HG03571 (cell line): Measurements from ENCODE around the gene CDS1.
"Not testable (repeated sequence)": the region's sequence is repeated elsewhere in the genome, so short reads cannot be mapped to it uniquely, and the experiment has no call there.

ENCODE experiments used
- ATAC-seq: cut with Tn5 transposase; IDR thresholded peaks from one replicate; pipeline ENCODE4 v1.9.1; 2021; ENCODE audit not compliant: unreplicated experiment

The CDS1 gene

DNA sequence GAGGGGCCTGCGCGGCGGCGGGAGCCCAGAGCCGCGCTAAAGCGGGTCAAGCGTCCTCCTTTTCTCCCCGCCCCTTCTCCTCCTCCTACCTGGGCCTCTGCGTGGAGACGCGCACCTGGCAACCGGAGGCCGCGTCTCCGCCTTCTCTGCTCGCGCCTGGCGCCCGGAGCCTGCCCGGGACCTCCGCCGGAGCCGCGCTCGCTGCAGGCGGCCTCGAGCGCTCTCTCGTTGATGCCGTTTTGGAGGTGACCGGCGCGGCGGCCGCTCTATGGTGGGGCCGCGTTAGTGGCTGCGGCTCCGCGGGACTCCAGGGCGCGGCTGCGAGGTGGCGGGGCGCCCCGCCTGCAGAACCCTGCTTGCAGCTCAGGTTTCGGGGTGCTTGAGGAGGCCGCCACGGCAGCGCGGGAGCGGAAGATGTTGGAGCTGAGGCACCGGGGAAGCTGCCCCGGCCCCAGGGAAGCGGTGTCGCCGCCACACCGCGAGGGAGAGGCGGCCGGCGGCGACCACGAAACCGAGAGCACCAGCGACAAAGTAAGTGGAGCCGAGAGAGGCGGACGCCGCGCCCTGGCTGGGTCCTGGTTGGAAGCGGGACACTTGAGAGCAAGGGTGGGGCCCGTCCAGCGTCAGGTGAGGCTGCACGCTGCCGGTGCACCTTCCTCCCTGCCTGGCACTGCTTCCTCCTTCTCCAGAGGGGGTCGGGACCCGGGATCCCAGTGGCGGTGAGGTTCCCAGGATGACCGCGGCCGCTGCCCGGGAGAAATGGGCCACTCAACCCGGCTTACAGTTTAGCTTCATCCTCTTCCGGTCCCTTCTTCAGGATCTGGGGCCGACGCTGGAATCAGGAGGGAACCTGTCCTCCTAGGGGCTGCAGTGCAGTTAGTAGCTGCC lies at the start of gene CDS1:
CDS1 (plus strand) TSS at position 140 of the 888 bp plus-strand sequence; CDS start at position 415, 275 bp downstream.
- ATAC-seq = peak; percentile 47

- ATAC-seq = no peak
These were observed 47.0 kb upstream of the CDS1 start for GRCh38 chr4:84535901-84536300.

- ATAC-seq = no peak
These were observed 37.8 kb upstream of the CDS1 start for GRCh38 chr4:84545093-84545492.

DNA sequence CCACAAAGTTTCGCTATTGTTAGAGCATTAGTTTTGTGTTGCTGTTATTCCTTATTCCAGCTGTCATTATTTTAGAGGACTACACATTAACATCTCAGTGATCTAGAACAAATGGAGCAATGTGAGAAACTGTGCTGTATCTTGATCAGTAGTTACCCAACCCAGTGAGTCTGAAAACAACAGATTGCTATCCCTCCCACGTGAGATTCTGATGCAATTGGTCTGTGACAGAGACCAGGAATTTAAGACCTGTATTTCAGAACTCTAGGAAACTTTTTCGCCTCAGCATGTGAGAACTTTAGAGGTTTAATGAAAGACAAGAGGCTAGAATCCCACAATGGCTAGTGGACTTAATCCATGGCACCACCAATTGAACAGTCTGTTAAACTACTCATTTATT lies 35.7 kb upstream of the CDS1 start:
- ATAC-seq = no peak

DNA sequence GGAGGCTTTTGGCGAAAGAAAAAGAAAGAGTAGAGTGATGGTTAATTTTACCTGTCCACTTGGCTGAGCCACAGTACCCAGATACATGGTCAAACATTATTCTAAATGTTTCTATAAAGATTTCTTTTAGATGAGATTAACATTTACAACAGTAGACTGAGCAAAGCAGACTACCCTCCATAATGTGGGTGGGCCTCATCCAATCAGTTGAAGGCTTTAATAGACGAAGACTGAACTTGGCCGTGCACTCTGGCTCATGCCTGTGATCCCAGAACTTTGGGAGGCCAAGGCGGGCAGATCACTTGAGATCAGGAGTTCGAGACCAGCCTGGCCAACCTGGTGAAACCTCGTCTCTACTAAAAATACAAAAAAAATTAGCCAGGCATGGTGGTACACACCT lies 33.7 kb upstream of the CDS1 start:
- not testable (repeated sequence) for ATAC-seq

DNA sequence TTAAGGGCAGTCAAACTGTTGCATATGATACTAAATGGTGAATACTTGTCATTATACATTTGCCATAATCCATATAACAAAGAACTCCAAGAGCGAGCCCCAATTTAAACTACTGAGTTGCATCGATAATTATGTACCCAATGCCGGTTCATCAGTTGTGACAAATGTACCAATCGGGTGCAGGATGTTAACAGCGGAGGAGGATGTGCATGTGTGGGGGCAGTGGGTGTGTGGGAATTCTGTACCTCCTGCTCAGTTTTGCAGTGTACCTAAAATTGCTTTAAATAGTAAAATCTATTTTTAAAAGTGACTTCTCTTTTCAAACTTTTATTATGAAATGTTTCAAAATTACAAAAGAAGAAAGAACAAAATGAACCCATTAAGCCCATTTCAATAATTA lies 20.8 kb upstream of the CDS1 start:
- no peak for ATAC-seq

- no peak for ATAC-seq
These were observed 19.9 kb upstream of the CDS1 start for GRCh38 chr4:84563002-84563401.

GRCh38 chr4:84565951-84566350 lies 17.0 kb upstream of the CDS1 start:
- no peak for ATAC-seq

DNA sequence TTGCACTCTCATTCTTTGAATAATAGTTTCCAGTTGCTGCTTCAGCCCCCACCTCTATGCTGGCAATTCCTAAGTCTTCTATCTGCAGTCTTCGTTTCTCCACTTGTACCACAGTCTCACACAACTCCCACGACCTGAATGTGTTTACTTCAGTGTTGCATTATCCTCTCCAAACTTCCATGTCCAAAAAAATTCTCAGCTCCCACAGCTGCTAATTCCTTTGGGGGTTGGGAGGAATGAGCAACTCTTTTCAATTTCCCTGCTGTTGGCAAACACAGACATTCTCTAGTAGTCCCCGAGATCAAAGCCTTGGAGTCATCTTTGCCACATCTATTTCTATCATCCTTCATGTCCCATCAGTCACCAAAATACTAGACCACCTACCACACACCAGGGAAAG lies 14.4 kb upstream of the CDS1 start:
- ATAC-seq = no peak

GRCh38 chr4:84569009-84569408 lies 13.9 kb upstream of the CDS1 start:
- ATAC-seq = no peak

- no peak for ATAC-seq
These were observed 9.4 kb upstream of the CDS1 start for GRCh38 chr4:84573385-84574068.

- no peak for ATAC-seq
These were observed 8.7 kb upstream of the CDS1 start for GRCh38 chr4:84574069-84574720.

- no peak for ATAC-seq
These were observed 4.2 kb upstream of the CDS1 start for GRCh38 chr4:84578540-84579402.

DNA sequence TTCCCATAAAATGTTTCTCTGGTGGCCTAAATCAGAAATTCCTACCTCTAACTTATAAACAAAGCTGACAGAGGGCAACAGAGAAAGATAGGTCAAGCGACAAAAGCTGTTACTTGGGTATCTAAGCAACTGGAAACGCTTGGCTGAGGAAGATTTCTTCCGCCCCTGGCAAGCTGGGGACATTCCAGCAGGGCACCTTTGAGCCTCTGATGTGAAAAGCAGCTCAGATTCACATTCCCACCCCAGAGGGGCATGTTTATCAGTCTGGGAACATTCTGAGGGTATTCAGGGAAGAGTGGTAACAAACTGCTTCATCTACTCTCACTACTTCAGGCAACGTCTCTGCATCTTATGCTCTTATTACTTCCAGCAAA lies 3.5 kb upstream of the CDS1 start:
- ATAC-seq = no peak

DNA sequence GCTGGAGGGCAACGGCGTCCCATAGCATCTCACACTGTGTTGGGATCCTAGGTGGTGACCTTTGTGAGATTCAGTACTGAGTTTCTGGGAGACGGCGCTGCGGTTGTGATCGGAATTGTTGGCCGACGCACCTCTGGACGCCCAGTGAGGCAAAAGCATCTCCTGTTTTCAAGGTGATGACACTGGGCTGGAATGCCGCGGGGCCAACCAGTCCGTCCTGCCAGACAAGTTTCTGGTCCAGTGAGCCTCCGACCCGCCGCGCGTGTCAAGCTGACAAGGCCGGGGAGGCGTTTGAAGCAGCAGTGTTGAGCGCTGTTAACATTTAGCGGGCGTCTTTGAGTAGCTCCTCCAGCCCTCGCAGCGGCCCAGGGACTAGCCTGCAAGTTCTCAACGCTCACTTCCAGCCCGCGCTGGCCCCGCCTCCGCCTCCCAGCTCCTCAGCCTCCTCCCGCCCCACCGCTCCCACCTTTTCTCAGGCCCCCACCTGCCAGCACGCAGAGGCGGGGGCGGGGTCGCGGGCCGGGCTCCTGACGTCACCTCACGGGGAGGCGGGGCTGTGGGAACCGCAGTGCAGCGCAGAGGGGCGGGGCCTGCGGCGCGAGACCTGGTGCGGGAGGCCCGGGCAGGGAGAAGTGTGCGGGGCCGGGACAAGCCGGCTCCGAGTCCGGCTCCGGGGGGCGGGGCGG lies 482 bp upstream of the CDS1 start:
- peak; percentile 67 for ATAC-seq

DNA sequence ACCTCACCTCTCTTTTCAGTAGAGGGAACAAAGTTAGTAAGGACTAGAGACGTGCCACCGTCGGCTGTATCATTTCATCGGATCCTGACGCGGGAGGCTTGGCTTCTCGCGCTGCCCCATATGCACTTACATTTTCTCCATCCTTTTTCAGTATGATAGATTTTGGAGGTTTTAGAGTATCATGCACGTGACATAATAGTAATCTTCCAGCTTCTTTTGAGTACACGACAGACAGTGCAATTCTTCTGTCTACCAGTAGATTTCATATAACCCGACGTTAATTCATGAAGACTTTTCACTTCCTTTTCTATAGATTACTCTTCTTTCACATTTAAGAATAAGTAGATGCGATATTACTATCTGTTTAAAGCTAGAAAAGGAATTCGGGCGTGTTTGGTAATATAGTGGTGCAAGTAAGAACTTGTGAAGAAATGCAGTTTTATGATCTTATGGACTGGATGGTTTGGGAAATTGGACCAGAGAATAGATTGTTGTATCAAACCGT lies 1.0 kb downstream of the CDS1 start:
- ATAC-seq = no peak

GRCh38 chr4:84585251-84585650 lies 2.3 kb downstream of the CDS1 start:
- no peak for ATAC-seq

DNA sequence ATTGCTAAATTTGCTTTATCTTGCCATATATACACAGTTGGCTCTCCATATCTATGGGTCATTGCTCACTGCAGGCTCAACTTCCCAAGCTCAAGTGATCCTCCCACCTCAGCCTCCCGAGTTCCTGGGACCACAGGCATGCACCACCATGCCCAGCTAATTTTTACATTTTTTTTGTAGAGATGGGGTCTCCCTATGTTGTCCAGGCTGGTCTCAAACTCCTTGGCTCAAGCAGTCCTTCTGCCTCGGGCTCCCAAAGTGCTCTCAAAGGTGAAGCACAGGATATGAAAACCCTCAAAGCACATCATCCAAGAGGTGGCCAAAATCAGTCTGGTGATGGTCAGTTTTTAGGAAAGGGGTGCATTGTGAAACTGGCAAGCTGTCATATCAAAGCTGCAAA lies 11.8 kb downstream of the CDS1 start:
- no peak for ATAC-seq

DNA sequence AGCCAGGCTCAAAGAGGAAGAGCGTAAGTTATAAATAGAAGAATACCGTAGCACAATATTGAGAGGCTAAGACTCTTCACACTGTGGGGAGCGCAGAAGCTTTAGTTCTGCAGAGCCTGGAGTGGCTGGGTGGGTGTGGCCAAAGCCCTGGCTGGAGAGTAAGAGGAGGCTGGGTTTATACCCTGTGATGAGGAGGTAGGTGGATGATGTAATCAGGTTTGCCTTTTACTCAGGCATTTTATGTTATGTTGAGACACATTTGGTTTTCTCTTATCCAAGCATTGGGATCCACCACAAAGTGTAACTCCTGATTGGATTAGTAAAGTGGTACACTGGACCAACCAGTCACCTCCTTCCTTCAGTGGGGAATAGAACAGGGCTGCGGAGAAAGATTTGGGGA lies 13.9 kb downstream of the CDS1 start:
- no peak for ATAC-seq

DNA sequence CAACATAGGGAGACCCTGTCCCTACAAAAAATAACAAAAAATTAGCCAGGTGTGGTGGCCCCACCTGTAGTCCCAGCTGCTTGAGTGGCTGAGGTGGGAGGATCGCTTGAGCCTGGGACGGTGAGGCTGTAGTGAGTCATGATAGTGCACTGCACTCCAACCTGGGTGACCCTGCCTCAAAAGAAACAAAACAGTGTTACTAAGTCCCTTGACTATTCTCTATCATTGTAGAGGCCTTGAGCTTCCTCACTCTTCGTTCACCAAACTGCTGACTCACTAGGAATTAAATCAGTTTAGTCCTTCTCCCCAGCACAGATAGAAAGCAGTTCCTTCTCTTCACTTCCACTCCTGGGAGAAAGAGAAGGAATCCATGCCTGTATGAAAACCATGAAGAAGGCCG lies 14.5 kb downstream of the CDS1 start:
- ATAC-seq = no peak
